ENCODE measurements around the gene MXD3.
A peak's percentile ranks its signal among the peaks of the same experiment; 100 is the strongest.
"Not testable (repeated sequence)": the region's sequence is repeated elsewhere in the genome, so short reads cannot be mapped to it uniquely, and the experiment has no call there.

The MXD3 gene

GRCh38 chr5:177311723-177312648 lies at the start of gene MXD3:
TSS of gene MXD3 (minus strand) at chr5:177311898. CDS start at chr5:177311830, 68 bp downstream.
- DNase-seq (ENCODE audit: insufficient read length, low spot score): peak; percentile 91
- TF ChIP-seq CTCF (IDR thresholded peaks at IDR 0.05; ENCODE audit: insufficient read depth, missing control alignments): no peak
- no peak for FAIRE-seq

- DNase-seq (ENCODE audit: insufficient read length, low spot score); FAIRE-seq: not testable (repeated sequence)
These were observed 49.0 kb upstream of the MXD3 start for GRCh38 chr5:177360740-177361139.

DNA sequence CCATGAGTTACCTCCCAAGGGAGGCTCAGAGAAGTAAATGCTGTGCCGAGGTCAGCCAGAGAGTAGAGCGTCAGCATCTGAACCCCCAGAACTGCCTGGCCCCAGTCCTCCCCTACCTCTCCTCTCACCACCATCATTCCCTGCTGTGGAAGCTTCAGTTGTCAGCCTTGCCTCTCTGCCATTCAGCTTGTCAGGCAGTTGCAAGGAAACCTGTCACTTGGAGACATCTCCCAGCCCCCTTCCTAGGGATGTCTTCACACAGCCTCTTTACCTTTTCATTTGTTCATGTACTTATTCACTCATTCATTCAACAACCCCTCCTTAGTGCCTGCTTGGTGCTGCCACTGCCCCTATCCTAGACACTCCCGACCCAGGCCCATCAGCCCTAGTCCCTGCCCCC lies 48.2 kb upstream of the MXD3 start:
- FAIRE-seq (no peak), DNase-seq (ENCODE audit: insufficient read length, low spot score) (no peak)
- no peak for TF ChIP-seq CTCF (IDR thresholded peaks at IDR 0.05; ENCODE audit: insufficient read depth, missing control alignments)

GRCh38 chr5:177359451-177359851 lies 47.8 kb upstream of the MXD3 start:
- DNase-seq (ENCODE audit: insufficient read length, low spot score) (no peak), FAIRE-seq (no peak)
- TF ChIP-seq CTCF (IDR thresholded peaks at IDR 0.05; ENCODE audit: insufficient read depth, missing control alignments): no peak

DNA sequence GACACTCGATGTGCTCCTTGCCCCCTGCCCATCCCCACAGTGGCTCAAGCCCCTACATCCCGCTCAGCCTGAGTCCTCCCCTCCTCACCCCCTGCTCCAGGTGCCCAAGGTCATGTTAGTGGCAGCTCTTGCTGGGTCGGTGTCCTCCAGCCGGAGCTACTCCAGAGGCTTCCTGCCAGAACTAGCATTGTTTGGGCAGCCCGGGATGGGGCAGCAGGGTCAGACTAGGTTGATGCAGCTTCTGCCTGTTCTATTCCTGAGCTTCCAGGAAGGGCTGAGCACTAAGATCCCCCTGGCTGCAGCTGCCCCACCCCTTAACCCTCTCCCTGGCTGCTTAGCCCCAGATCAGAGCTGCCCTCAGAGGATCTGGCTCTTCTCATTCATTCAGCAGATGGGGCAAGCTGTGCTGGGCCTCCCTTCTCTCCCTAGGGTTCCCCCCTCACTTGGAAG lies 46.7 kb upstream of the MXD3 start:
- DNase-seq (ENCODE audit: insufficient read length, low spot score): no peak
- FAIRE-seq: no peak
- no peak for TF ChIP-seq CTCF (IDR thresholded peaks at IDR 0.05; ENCODE audit: insufficient read depth, missing control alignments)

DNA sequence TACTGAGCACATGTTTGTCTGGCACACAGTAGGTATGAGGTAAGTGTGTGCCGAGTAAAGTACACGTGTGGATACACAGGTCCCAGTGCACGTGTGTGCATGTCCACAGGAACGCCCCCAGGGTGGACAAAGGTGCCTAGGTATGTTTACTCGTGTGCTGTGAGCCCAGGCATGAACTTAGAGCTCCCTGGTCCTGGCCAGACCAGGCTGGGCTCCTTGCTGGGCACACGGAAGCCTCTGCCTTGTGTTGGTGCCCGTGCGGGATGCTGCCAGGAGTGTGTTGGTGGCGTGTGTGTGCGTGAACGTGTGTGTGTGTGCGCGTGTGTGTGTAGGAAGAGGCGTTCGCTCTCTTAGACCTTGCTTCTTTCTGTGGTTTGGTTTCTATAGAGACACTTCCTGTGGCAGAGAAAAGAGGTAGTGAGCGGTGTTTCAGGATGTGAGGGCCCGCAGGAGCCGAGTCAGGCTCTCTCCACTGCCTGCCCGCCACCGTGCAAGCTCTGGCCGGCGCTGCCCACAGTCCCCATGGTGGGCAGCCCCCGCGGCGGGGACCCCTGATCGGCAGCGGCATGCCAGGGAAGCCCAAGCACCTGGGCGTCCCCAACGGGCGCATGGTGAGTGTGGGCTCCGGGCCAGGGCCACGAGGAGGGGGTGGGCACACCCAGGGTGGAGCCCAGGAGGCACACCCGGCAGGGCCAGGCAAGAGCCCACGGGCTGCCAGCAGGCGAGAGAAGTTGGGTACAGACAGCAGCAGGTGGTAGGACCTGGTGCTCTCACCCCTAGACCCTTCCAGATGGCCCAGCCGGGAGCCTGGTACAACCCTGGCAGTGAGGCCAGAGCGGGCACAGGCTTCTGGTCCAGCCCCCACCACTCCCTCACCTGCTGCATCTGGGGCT lies 46.0 kb upstream of the MXD3 start, which contains the start of gene RGS14:
Gene RGS14 (plus strand): TSS at position 466 of the 893 bp plus-strand sequence. CDS start 101 bp downstream, at position 567.
- no peak for TF ChIP-seq CTCF (IDR thresholded peaks at IDR 0.05; ENCODE audit: insufficient read depth, missing control alignments)
- FAIRE-seq (no peak), DNase-seq (ENCODE audit: insufficient read length, low spot score) (no peak)

DNA sequence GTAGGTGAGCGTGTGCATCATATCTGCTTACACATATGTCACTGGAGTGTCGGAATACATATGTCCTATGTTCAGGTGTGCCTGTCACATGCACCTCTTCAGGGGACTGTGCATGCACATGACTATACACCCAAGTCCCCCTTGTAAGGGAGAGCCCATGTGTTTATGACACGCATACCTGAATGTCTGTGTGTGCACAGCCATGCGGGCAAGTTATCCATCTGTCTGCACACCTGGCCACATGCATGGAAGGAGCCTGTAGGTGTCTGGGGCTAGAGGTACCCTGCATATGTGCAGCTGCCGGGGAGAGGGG lies 45.4 kb upstream of the MXD3 start:
- no peak for FAIRE-seq
- no peak for DNase-seq (ENCODE audit: insufficient read length, low spot score)
- no peak for TF ChIP-seq CTCF (IDR thresholded peaks at IDR 0.05; ENCODE audit: insufficient read depth, missing control alignments)
